ENCODE results near the gene WASHC1.
"Not testable (repeated sequence)": the region's sequence is repeated elsewhere in the genome, so short reads cannot be mapped to it uniquely, and the experiment has no call there.

DNA sequence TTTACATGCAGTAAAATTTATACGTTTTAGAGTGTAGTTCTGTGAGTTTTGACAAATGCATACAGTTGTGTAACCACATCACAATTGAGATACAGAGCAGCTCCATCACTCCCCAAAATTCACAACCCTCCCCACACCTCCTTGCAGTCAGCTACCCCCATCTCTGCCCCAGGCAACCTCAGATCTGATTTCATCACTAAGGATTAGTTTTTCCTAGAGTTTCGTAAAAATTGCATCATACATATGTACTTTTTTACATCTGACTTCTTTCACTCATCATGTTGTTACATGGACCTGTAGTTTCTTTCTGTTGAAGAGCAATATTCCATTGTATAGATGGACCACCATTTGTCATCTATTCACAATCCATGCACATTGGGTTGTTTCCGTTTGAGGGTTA lies 14.4 kb upstream of the WASHC1 start:
- TF ChIP-seq POLR2A (IDR thresholded peaks at IDR 0.05): not testable (repeated sequence)
- TF ChIP-seq, protein P1, sequence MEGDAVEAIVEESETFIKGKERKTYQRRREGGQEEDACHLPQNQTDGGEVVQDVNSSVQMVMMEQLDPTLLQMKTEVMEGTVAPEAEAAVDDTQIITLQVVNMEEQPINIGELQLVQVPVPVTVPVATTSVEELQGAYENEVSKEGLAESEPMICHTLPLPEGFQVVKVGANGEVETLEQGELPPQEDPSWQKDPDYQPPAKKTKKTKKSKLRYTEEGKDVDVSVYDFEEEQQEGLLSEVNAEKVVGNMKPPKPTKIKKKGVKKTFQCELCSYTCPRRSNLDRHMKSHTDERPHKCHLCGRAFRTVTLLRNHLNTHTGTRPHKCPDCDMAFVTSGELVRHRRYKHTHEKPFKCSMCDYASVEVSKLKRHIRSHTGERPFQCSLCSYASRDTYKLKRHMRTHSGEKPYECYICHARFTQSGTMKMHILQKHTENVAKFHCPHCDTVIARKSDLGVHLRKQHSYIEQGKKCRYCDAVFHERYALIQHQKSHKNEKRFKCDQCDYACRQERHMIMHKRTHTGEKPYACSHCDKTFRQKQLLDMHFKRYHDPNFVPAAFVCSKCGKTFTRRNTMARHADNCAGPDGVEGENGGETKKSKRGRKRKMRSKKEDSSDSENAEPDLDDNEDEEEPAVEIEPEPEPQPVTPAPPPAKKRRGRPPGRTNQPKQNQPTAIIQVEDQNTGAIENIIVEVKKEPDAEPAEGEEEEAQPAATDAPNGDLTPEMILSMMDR (IDR thresholded peaks at IDR 0.05): not testable (repeated sequence)
